HG03103 (cell line): ENCODE measurements around the gene CEP63.
"Not testable (repeated sequence)": the region's sequence is repeated elsewhere in the genome, so short reads cannot be mapped to it uniquely, and the experiment has no call there.

Source experiments
- ATAC-seq: cut with Tn5 transposase; IDR thresholded peaks from one replicate; pipeline ENCODE4 v1.9.1; 2021; ENCODE audit warnings: low read depth; ENCODE audit not compliant: unreplicated experiment

CEP63 gene

DNA sequence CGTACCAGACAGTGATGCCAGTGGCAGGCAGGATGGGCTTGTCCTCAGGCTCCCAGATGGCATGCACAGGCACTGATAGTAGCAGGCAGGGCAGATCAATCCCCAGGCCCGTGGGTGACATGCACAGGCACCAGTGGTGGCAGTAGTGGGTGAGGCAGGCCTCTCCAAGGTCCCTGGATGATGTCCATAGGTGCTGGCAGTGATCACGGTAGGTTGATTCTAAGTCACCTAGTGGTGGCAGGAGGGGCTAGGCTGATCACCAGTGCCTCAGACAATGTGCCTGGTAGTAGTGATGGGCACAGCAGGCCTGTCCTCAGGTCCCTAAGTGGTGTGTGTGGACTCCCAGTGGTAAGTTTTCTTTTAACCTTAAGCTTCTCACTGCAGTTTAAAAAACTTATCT lies 19.6 kb downstream of the CEP63 start:
- ATAC-seq: no peak

DNA sequence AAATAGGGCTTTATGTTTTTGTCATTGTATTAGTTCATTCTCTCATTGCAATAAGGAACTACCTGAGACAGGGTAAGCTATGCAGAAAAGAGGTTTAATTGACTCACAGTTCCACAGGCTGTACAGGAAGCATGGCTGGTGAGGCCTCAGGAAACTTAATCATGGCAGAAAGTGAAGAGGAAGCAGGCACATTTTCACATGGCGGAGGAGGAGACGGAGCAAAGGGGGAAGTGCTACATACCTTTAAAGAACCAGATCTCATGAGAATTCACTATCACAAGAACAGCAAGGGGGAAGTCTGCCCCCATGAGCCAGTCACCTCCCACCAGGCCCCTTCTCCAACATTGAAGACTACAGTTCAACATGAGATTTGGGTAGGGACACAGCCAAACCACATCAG lies 25.6 kb downstream of the CEP63 start:
- no peak for ATAC-seq

DNA sequence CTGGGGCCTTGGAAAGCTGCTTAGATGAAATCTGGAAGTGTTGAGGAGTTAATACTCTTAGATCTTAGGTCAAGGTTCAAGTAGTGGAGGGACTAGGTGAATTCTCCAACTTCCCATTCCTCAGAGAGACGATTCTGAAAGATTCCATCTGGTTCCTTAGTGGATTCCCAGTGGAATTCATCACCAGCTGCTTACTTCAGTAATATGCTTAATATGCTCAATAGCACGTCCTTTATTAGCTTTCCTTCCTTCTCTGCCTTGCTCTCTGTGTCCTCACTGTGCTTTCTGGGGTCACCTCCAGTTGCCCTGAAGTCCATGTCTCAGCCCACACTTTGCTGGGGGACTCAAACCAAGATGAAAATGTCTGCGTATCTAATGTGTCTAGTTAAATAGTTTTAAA lies 31.0 kb downstream of the CEP63 start:
- no peak for ATAC-seq

DNA sequence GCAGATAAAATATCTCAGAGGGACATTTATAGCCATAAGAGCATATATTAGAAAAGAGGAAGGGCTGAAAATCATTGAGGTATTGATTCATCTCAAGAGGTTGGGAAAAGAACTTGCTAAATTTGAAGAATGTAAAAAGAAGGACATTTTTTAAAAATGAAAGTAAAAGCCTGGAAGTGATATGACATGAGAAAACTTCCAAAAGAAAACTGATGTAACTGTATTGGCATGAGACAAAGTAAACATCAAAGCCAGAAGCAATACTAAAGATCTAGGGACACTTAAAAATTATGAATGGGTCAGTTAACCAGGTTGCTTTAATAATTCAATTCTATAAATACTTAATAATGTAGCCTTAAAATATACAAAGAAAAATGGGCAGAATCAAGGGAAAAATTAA lies 31.9 kb downstream of the CEP63 start:
- ATAC-seq: no peak

DNA sequence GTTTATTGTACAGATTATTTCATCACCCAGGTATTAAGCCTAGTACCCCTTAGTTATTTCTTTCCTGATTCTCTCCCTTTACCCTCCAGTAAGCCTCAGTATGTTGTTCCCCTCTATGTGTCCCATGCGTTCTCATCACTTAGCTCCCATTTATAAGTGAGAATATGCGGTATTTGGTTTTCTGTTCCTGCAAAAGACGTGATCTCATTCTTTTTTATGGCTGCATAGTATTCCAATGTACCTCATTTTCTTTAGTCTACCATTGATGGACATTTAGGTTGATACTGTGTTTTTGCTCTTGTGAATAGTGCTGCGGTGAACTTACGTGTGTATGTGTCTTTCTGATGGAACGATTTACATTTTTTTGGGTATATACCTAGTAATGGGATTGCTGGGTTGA lies 36.7 kb downstream of the CEP63 start:
- no peak for ATAC-seq

DNA sequence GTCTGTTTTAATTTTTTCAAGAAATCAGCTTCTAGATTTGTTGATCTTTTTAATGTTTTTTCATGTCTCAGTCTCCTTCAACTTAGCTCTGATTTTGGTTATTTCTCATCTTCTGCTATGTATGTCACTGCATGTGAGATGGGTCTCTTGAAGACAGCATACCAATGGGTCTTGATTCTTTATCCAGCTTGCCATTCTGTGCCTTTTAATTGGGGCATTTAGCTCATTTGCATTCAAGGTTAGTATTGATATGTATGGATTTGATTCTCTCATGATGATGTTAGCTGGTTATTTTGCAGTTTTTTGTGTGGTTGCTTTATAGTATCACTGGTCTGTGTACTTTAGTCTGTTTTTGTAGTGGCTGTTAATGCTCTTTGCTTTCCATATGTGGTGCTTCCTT lies 39.4 kb downstream of the CEP63 start:
- no peak for ATAC-seq

DNA sequence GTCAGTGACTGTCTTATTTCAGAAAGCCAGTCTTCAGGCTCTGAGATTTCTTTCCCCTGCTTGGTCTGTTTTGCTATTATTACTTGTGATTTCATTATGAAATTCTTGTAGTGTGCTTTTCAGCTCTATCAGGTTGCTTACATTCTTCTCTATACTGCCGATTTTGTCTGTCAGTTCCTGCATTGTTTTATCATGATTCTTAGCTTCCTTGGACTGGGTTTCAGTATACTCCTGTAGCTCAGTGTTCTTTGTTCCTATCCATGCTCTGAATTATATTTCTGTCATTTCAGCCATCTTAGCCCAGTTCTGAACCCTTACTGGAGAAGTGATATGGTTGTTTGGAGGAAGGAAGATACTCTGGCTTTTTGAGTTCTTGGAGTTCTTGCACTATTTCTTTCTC lies 40.5 kb downstream of the CEP63 start:
- no peak for ATAC-seq

DNA sequence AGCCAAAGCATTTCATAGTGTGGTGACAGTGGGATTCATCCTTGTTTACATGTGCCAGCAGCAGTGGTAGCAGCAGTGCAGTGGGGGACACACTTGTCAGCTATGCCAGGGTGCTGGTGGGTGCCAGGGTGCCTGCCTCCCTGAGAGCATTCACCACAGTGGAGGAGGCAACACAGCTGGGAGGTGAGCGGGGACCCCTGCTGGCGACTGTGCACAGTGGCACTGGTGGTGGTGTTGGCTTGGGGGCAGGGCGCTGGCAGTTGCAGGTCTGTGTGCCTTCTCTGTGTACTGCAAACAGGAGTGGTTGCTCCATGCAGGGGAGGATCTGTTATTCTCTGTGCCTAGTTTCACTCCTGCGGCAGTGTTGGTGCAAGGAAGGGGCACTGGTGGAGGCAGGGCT lies 41.2 kb downstream of the CEP63 start:
- no peak for ATAC-seq

DNA sequence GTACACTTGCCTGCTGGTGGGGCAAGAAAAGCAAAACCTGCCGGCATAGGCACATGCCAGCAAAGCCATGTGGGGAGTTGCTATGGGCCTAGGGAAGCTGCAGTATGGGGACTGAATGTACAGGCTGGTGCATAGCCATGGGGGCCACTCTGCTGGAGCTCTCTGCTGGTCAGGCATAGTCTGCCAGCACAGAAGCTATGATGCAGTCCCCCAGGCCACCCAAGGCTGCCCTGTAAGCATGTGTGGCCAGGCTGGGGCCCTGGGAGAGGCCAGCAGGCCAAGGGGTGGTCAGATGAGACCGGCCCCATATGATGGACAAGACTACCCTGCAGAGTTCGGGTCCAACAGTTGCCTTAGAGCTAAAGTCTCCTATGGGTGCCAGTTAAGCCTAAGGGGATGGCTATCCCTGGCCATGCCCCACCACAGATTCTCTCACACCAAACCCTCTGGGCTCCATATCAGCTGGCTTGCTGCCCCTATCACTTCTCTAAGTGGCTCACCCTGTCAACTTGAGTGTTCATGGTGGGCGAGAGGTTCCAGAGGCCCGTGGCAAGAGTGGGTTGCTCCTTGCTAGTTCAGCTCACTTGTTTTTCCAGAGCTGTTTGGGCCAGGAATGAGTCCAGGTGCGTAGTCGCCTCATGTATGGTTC lies 41.8 kb downstream of the CEP63 start:
- ATAC-seq: no peak

DNA sequence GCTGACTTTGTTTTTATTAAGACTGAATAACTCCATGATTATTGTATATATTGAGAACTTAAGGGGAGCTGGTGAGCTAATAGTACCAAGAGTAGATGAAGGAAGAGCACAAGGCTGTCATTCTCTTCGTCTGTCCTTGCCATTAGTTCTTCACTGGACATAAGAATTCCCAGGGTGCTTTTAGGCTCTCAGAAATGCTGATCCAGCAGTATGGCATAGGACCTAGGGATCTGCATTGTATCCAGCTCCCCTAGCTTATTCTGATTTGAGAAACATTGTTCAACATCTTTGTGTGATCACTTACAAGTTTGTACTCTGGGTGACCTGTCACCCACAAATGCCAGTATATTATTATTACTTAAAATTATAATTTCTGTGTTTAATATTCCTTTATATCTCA lies 47.6 kb downstream of the CEP63 start:
- no peak for ATAC-seq

DNA sequence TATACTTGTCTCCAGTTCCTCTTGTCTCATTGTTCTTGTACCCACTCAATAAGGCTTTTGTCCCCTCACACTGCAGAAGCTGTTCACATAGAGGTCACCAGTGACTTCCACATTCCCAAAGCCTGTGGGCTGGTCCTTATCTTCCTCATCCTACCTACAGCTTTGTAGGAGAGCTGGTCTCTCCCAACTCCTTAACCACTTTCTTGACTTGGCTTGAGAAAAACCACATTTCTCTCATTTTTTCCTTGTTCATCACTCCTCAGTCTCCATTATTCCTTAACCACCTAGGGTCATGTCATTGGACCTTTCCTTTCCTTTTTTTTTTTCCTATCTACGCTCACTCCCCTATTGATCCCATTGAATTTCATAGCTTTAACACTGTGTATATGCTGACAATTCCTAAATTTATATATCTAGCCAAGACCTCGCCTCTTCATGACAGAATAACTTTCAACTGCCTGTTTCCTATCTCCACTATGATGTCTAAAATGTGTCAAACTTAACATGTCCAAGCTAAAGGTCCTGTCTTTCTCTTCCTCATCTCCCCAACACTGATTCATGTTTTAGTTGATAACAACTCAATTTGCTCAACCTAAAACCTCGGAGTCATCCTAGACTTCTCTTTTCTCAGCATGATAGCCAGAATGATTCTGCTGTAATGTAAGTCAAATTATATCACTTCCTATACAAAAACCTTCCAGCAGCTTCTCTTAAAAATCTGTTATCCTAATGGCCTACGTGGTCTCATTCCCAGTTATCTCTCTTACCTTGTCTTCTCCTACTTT lies 49.5 kb downstream of the CEP63 start:
- no peak for ATAC-seq

DNA sequence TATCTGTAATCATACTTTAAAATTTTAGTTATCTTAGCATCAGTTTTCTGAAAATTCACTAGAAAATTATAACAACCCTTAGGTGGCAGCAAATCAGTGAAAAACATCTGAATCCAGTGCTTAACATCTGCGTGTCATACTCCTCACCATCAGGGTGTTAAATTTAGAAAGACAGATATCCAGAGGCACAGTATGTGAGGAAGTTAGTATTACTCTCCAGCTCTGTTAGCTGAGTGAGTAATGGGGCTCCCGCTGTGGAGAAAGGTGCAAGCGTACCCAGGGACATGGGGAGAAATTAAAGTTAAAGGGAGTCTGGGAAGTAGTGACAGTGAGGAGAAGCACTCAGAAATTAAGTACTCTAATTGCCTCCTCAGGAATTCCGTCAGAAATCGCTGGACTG lies 50.9 kb downstream of the CEP63 start:
- no peak for ATAC-seq

DNA sequence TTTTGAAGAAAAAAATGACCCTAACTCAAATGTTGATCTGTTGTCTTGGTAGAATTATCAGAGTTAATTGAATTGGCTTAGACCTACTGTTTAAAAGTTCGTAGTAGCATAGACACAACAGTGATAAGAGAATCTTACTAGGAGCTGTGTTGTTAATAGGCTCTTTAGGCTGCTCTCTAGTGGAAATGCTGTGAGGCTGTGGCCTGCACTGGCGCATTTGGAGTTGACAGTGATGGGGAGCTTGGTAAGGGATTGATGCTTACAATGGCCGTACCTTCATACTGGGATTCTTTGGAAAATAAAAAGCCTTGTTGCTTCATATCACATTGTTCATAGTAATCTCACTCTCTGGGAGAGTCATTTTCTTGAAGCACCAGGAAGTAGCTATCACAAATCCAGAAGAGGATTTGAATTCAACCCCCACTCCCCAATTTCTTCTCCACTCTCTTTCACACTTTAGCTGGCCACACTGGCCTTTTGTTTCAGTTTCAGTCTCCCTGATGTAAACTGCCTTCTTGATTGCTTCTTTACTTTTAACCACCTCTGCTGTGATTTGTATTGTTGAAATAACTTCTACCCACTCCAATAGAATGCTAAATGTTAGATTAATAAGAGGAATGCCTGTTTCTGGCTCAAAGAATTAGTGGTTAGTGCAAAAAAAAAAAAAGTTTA lies 56.6 kb downstream of the CEP63 start:
- ATAC-seq: no peak

DNA sequence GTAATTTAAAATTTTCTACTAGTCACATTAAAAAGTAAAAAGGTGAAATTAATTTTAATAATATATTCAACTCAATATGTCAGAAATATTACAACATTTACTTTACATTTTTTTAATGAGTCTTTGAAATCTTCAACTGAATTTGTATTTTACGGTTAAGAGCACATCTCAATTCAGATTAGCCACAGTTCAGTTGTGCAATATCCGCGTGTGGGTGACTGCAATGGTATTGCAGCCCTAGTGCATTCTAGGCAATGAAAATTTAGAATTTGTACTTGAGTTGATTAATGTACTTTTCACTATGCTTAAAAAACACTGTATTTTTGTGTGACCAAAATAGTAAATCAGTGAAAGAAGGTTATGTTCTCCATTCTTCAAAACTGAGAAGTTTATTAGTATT lies 57.3 kb downstream of the CEP63 start:
- no peak for ATAC-seq

DNA sequence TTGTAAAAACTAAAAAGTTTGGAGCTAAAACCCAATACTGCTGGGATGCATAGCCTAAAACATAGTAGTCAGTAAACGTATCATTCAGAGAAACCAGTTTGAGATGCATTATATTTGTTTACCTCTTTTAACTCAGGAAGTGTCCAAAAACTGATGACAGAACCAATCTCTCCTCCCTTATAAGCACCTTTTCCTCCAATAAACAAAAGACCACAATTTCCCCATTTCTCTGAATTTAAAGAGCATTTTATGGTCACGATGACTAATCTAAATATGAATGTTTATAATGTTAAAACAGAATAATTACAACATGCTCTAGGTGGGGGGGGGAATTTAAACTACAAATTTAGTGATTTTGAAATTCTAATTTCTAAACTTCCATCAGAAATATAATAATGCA lies 58.5 kb downstream of the CEP63 start:
- no peak for ATAC-seq

DNA sequence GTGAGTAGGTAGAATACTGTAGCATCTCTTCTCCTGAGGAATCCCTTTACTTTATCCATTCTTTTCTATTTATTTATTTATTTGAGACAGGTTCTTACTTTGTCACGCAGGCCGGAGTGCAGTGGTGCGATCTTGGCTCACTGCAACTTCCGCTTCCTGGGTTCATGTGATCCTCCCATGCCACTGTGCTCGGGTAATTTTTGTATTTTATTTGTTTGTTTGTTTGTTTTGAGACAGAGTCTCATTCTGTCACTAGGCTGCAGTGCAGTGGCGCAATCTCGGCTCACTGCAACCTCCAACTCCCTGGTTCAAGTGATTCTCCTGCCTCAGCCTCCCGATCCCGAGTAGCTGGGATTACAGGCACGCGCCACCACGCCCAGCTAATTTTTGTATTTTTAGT lies 58.9 kb downstream of the CEP63 start:
- ATAC-seq: not testable (repeated sequence)

DNA sequence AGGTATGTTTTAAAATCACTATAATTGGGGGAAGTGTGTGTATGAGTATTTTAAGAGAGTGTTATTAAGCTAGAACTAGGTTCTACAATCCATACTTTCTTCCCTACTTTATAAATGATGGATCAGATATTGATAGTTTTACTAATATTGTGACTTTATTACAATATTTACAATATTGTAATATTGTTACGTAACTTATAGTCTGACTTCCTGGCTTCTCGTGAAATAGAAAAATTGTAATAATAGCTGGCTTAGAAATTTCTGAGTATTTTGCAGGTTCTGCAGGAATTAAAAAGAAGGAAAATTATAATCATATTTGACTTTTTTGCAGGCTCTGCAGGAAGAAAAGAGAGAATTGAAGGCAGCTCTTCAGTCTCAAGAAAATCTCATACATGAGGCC lies 60.0 kb downstream of the CEP63 start:
- no peak for ATAC-seq

DNA sequence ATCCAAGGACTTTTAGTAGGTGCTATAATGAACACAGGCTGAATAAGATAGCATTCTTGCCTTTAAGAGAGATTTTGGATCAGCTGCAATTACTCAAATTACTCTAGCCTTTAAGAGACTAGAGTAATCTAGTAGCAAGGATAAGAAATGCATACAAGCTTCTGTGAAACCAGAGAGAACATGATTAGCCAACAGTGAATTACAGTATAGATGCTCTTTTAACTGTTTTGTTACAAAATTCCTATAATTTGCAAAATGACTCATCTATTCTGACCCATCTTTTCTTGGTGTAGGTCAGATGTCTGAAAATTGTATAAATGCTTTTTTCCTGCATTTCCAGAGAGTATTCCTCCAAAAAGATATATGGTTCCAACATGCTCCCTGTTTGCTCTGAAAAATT lies 66.9 kb downstream of the CEP63 start:
- no peak for ATAC-seq

DNA sequence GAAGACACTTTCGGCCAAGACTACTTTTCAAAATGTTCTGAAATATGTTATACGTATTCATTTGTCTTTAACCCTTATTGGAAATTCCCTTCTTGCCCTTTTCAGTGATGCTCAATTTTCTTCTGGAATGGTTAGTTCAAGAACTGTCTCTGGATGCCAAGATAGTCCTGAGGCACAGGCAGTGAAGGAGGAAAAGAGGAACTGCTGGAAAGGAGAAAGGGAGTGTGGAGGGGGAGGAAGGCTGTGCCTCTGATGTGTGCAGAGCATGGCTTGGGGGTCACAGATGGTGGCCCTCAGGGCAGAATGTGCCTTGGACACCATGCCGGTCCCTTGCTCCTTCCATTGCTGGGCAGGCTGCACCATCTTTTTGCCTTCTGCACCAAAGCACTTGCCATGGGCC lies 73.7 kb downstream of the CEP63 start:
- ATAC-seq: no peak

DNA sequence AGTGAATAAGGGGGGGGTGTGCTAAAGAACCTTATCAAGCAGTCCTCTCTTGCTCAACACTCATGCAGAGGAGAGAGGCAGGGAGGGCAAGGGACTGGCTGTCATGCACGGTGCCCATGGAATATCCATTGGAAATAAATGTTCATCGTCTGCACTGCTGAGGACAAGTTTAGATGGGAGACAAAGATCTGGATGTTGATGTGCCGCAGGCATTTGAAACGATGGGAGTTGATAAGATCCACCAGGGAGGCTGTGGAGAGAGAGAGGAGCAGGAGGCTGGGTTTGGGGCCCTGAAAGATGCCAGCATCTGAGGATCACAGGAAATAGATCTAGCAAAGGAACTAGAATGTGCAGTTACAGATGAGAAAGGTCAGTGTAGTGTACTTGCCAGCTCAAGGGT lies 76.2 kb downstream of the CEP63 start:
- ATAC-seq: no peak

DNA sequence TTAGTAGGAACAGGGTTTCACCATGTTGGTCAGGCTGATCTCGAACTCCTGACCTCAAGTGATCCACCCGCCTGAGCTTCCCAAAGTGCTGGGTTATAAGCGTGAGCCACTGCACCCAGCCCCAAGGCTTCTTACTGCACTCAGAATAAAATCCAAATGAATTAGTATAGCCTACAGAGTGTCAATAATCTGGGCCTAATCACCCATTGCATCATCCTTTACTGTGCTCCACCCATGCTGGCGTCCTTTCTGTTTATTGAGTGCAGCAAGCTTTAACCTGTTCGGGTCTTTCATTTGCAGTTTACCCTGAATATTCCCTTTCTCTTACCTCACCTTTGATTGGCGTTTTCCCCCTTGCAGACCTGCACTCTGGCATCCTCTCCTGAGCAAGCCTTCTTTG lies 77.7 kb downstream of the CEP63 start:
- no peak for ATAC-seq

DNA sequence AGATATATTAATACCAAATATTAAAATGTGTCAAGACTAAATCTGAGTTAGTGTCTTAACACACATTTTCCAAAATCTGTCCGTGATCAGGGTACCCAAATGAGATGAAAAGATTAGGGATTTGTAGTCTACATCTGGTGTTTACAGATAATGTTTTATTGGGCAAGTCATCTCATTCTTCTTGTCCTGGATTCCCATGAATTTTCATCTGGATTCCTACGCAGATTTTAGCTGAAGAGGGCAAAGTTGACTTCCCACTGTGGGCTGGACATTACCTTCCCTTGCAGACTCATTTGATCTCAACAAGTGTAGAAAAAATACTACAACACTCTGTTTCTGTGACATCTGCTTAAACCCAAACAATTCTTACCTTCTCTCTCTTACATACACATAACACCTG lies 79.1 kb downstream of the CEP63 start:
- no peak for ATAC-seq
